OCI-LY7 (cell line): Measurements from ENCODE around the gene SETBP1. TPM values are rescaled to one million over a fixed set of nuclear protein-coding genes. Genes with fewer than 3 reads are reported as not detected.

ENCODE experiments used
- BruUV-seq: library from RNA; stranded (reverse); fragments of 400-500 nt; replicated peaks from 2 replicates; lab custom pipeline; 2021; lab: Mats Ljungman, UMichigan
- CTCF ChIA-PET: fragments of 300-600 bp; sonication (Branson Sonifier 250); formaldehyde crosslinking; loops from one replicate; lab custom pipeline; 2022; ENCODE audit warnings: antibody characterized with exemption; ENCODE audit not compliant: unreplicated experiment; lab: Charles Lee
- POLR2A ChIA-PET: fragments of 300-600 bp; sonication (Branson Sonifier 250); formaldehyde crosslinking; loops from one replicate; lab custom pipeline; 2022; ENCODE audit warnings: antibody characterized with exemption; lab: Charles Lee
- DNase-seq: peaks from one replicate; pipeline ENCODE4 v3.0.0-alpha.2; 2015; ENCODE audit warnings: low spot score
- H2AFZ ChIP-seq: fragments of 200-600 bp; sonication (generic), shearing (Covaris generic); 2 replicates; pipeline ENCODE4 v1.6.1; 2014; ENCODE audit warnings: mild to moderate bottlenecking, antibody characterized with exemption, low read length, moderate library complexity
- H3K27ac ChIP-seq: fragments of 200-600 bp; sonication (generic); 2 replicates; pipeline ENCODE4 v1.5.1; 2014; ENCODE audit warnings: mixed run types, low read depth, mild to moderate bottlenecking, moderate library complexity, low read length, inconsistent platforms; ENCODE audit not compliant: poor library complexity, severe bottlenecking
- H3K36me3 ChIP-seq: fragments of 200-600 bp; sonication (generic); 2 replicates; pipeline ENCODE4 v1.6.1; 2014; ENCODE audit warnings: mild to moderate bottlenecking, antibody characterized with exemption, low read length, moderate library complexity, mixed read lengths; ENCODE audit not compliant: insufficient read depth
- H3K4me1 ChIP-seq: fragments of 200-600 bp; sonication (generic); 2 replicates; pipeline ENCODE4 v1.5.1; 2014; ENCODE audit warnings: mild to moderate bottlenecking, low read length; ENCODE audit not compliant: insufficient read depth, poor library complexity, severe bottlenecking
- H3K4me2 ChIP-seq: fragments of 200-600 bp; sonication (generic); 2 replicates; pipeline ENCODE4 v1.6.1; 2014; ENCODE audit warnings: mild to moderate bottlenecking, low read length
- H3K4me3 ChIP-seq: fragments of 200-600 bp; sonication (generic); 2 replicates; pipeline ENCODE4 v1.5.1; 2014; ENCODE audit warnings: mild to moderate bottlenecking, low read depth, low read length; ENCODE audit not compliant: poor library complexity, severe bottlenecking
- H3K79me2 ChIP-seq: fragments of 200-600 bp; sonication (generic); 2 replicates; pipeline ENCODE4 v1.6.1; 2016; ENCODE audit warnings: low read depth, mild to moderate bottlenecking, low read length, moderate library complexity, mixed read lengths; ENCODE audit not compliant: insufficient read depth
- H3K9me2 ChIP-seq: fragments of 200-600 bp; sonication (generic); 2 replicates; pipeline ENCODE4 v1.6.1; 2016; ENCODE audit warnings: mild to moderate bottlenecking, low read length, mixed read lengths; ENCODE audit not compliant: insufficient read depth
- H3K9me3 ChIP-seq: fragments of 200-600 bp; sonication (generic); 2 replicates; pipeline ENCODE4 v1.6.1; 2014; ENCODE audit warnings: mild to moderate bottlenecking, mixed run types, low read length, mixed read lengths
- H4K20me1 ChIP-seq: fragments of 200-600 bp; sonication (generic); 2 replicates; pipeline ENCODE4 v1.6.1; 2014; ENCODE audit warnings: mild to moderate bottlenecking, antibody characterized with exemption, low read length, moderate library complexity, mixed read lengths; ENCODE audit not compliant: insufficient read depth
- CTCF ChIP-seq: fragments of 200-600 bp; sonication (generic); conservative IDR thresholded peaks from 2 replicates; pipeline ENCODE4 v1.5.1; 2014; ENCODE audit warnings: mild to moderate bottlenecking, antibody characterized with exemption, low read length, moderate library complexity, mixed read lengths
- EZH2phosphoT487 ChIP-seq: fragments of 200-600 bp; sonication (generic); IDR thresholded peaks from 2 replicates; pipeline ENCODE4 v1.6.1; 2018; ENCODE audit warnings: low read depth, borderline replicate concordance, mild to moderate bottlenecking, mixed run types, antibody characterized with exemption, low read length, moderate library complexity, mixed read lengths
- intact Hi-C: fragments of 100-400 bp; cut with micrococcal nuclease; formaldehyde crosslinking; loops from one replicate; pipeline ENCODE4 v1.10.0; 2022; ENCODE audit not compliant: unreplicated experiment
- total RNA-seq, 2 experiments: library from RNA; depleted of rRNA in 1 of 2; stranded (reverse); fragments of >200 nt in 1 of 2; shearing (Covaris generic) in 1 of 2; gene quantifications; 2 replicates each; pipeline ENCODE4 v1.2.3, GENCODE V29; 2014 to 2022

SETBP1 gene
- total RNA-seq, 2 experiments from 2014 or later: 2.6 to 9.1 TPM

GRCh38 chr18:44651478-44651877, 29.2 kb upstream of the SETBP1 start:
- Histone ChIP-seq H3K79me2 (no peaks in the 10 kb centered on the region), H3K36me3 (no peaks in the 10 kb centered on the region), H3K4me3 (no peak overlapping the region), H3K9me3 (no peaks in the 10 kb centered on the region), H3K9me2 (no peaks in the 10 kb centered on the region), H3K4me2 (no peak overlapping the region), H4K20me1 (no peaks in the 10 kb centered on the region), H2AFZ (no peak overlapping the region), H3K27ac (no peak overlapping the region), H3K4me1 (no peaks in the 10 kb centered on the region)
- TF ChIP-seq EZH2phosphoT487: no peak
- TF ChIP-seq CTCF: no peak
- intact Hi-C loops: no loop called here
- CTCF ChIA-PET: no interaction called here
- no TSS peak for BruUV-seq
- DNase-seq: no peak
- POLR2A ChIA-PET: no interaction called here

- no peak for DNase-seq
- Histone ChIP-seq H3K27ac (no peak overlapping the region), H3K36me3 (no peaks in the 10 kb centered on the region), H3K4me2 (no peak overlapping the region), H3K9me3 (no peaks in the 10 kb centered on the region), H4K20me1 (no peaks in the 10 kb centered on the region), H3K4me3 (no peak overlapping the region), H3K79me2 (no peaks in the 10 kb centered on the region), H3K4me1 (no peaks in the 10 kb centered on the region), H2AFZ (no peak overlapping the region), H3K9me2 (no peaks in the 10 kb centered on the region)
- CTCF ChIA-PET: no interaction called here
- BruUV-seq: no TSS peak
- POLR2A ChIA-PET: no interaction called here
- intact Hi-C loops: no loop called here
- no peak for TF ChIP-seq EZH2phosphoT487
- TF ChIP-seq CTCF: no peak
These were observed 28.6 kb upstream of the SETBP1 start for GRCh38 chr18:44651918-44652572.

GRCh38 chr18:44652722-44653121, 28.0 kb upstream of the SETBP1 start:
- BruUV-seq: no TSS peak
- intact Hi-C loops: no loop called here

More at GRCh38 chr18:44652722-44653121, 28.0 kb upstream of the SETBP1 start:
- H3K4me1 ChIP-seq: no peaks in the 10 kb centered on the region
- no peaks in the 10 kb centered on the region for H3K79me2 ChIP-seq
- H4K20me1 ChIP-seq: no peaks in the 10 kb centered on the region
- no peak overlapping the region for H2AFZ ChIP-seq
- DNase-seq: no peak
- ChIA-PET CTCF (no interaction called here), POLR2A (no interaction called here)
- TF ChIP-seq EZH2phosphoT487: no peak
- TF ChIP-seq CTCF: no peak
- no peak overlapping the region for H3K4me3 ChIP-seq
- H3K4me2 ChIP-seq: no peak overlapping the region
- H3K9me2 ChIP-seq: no peaks in the 10 kb centered on the region
- H3K27ac ChIP-seq: no peak overlapping the region
- H3K9me3 ChIP-seq: no peaks in the 10 kb centered on the region
- H3K36me3 ChIP-seq: no peaks in the 10 kb centered on the region
